ENCODE measurements around the gene ABAT.

GRCh38 chr16:8676737-8677375 is 2.4 kb downstream of the ABAT start:
- TF ChIP-seq CTCF (IDR thresholded peaks at IDR 0.05) (no peak), POLR2A (IDR thresholded peaks at IDR 0.05) (no peak), EP300 (IDR thresholded peaks at IDR 0.05) (no peak)

Data from tibial nerve (tissue), 4 donors.